ENCODE measurements around the gene SGSH. TPM values are rescaled to one million over a fixed set of nuclear protein-coding genes. Genes with fewer than 3 reads are reported as not detected.

SGSH gene
- total RNA-seq, 4 donors from 2014 or later, result 27.0 to 79.3 (median 31.2) TPM

- H3K27me3 ChIP-seq, result no peaks in the 10 kb centered on the region
- no peaks in the 10 kb centered on the region for H3K9me3 ChIP-seq
- H3K4me3 ChIP-seq, result no peak overlapping the region
- H3K36me3 ChIP-seq, result peaks cover 13% of the 10 kb centered on the region
- WGBS, result 66% methylated on average over 5 of the region's 27 CpGs
- TF ChIP-seq POLR2A (IDR thresholded peaks at IDR 0.05) (no peak), EP300 (IDR thresholded peaks at IDR 0.05) (no peak), CTCF (IDR thresholded peaks at IDR 0.05) (no peak), POLR2AphosphoS5 (IDR thresholded peaks at IDR 0.05) (no peak)
- no peak overlapping the region for H3K27ac ChIP-seq
- H3K4me1 ChIP-seq, result peaks cover under 1% of the 10 kb centered on the region
- DNase-seq (ENCODE audit: low spot score in 2 of 2), result no peak
Observed at GRCh38 chr17:80198144-80198661, 21.9 kb downstream of the SGSH start.

- Histone ChIP-seq H3K27ac (no peak overlapping the region), H3K27me3 (no peaks in the 10 kb centered on the region), H3K36me3 (peaks cover 8% of the 10 kb centered on the region), H3K4me3 (no peak overlapping the region), H3K9me3 (no peaks in the 10 kb centered on the region), H3K4me1 (peaks cover 16% of the 10 kb centered on the region)
- WGBS, result 89% methylated on average over 7 of the region's 7 CpGs
- DNase-seq (ENCODE audit: low spot score in 2 of 2), result no peak
- TF ChIP-seq EP300 (IDR thresholded peaks at IDR 0.05) (no peak), POLR2AphosphoS5 (IDR thresholded peaks at IDR 0.05) (no peak), POLR2A (IDR thresholded peaks at IDR 0.05) (no peak), CTCF (IDR thresholded peaks at IDR 0.05) (no peak)
Observed at GRCh38 chr17:80196652-80197051, 23.5 kb downstream of the SGSH start.

GRCh38 chr17:80195671-80196529 is 24.2 kb downstream of the SGSH start:
- Histone ChIP-seq H3K4me1 (peaks cover 23% of the 10 kb centered on the region), H3K4me3 (no peak overlapping the region), H3K36me3 (peaks cover 4% of the 10 kb centered on the region), H3K27me3 (no peaks in the 10 kb centered on the region), H3K9me3 (no peaks in the 10 kb centered on the region), H3K27ac (no peak overlapping the region)
- no peak for DNase-seq (ENCODE audit: low spot score in 2 of 2)
- 71% methylated on average over 19 of the region's 27 CpGs for WGBS
- TF ChIP-seq EP300 (IDR thresholded peaks at IDR 0.05), result no peak
- no peak for TF ChIP-seq POLR2A (IDR thresholded peaks at IDR 0.05)
- no peak for TF ChIP-seq POLR2AphosphoS5 (IDR thresholded peaks at IDR 0.05)
- peak; percentile 60 to 69 for TF ChIP-seq CTCF (IDR thresholded peaks at IDR 0.05)

GRCh38 chr17:80195141-80195540 is 25.0 kb downstream of the SGSH start:
- no peak for TF ChIP-seq EP300 (IDR thresholded peaks at IDR 0.05)
- no peak for TF ChIP-seq CTCF (IDR thresholded peaks at IDR 0.05)
- TF ChIP-seq POLR2A (IDR thresholded peaks at IDR 0.05), result no peak
- TF ChIP-seq POLR2AphosphoS5 (IDR thresholded peaks at IDR 0.05), result no peak

More at GRCh38 chr17:80195141-80195540, 25.0 kb downstream of the SGSH start:
- no peaks in the 10 kb centered on the region for H3K9me3 ChIP-seq
- H3K4me1 ChIP-seq, result peaks cover 26% of the 10 kb centered on the region
- DNase-seq (ENCODE audit: low spot score in 2 of 2), result no peak
- H3K27me3 ChIP-seq, result no peaks in the 10 kb centered on the region
- H3K4me3 ChIP-seq, result no peak overlapping the region
- WGBS, result 78% methylated on average over 3 of the region's 14 CpGs
- H3K27ac ChIP-seq, result no peak overlapping the region
- peaks cover 4% of the 10 kb centered on the region for H3K36me3 ChIP-seq

Data from suprapubic skin (tissue), 4 donors.